ENCODE data around the gene NR2F1. TPM values are rescaled to one million over a fixed set of nuclear protein-coding genes. Genes with fewer than 3 reads are reported as not detected.

The NR2F1 gene
- total RNA-seq, 2 donors from 2014 or later, result 16.9 to 33.0 TPM

DNA sequence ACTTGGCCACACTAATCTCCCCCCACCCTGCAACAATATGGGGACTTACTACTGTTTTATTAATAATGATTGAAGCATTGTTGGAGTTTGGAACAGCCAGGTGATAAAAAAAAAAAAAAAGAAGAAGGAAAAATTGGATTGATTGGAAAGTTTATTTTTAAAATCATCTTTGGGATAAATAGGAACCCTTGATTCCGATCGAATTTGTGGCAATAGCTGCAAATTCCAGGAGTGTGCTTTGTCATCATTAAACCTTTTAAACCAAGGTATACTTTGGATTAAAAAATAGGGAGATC, 907 bp upstream of the NR2F1 start:
- Histone ChIP-seq H3K27ac (peak overlapping the region in 2 of 4 donors; percentile 35 to 48), H3K4me1 (peaks cover 45% of the 10 kb centered on the region), H3K36me3 (replicated peaks in 1 of 2; ENCODE audit: insufficient read depth in 1 of 2, low read depth in 2 of 2) (no peaks in the 10 kb centered on the region), H3K9me3 (no peaks in the 10 kb centered on the region), H3K27me3 (peaks cover 0 to 10% of the 10 kb centered on the region in 2 donors), H3K4me3 (no peak overlapping the region)
- TF ChIP-seq POLR2A (IDR thresholded peaks at IDR 0.05), result no peak
- TF ChIP-seq, protein P1, sequence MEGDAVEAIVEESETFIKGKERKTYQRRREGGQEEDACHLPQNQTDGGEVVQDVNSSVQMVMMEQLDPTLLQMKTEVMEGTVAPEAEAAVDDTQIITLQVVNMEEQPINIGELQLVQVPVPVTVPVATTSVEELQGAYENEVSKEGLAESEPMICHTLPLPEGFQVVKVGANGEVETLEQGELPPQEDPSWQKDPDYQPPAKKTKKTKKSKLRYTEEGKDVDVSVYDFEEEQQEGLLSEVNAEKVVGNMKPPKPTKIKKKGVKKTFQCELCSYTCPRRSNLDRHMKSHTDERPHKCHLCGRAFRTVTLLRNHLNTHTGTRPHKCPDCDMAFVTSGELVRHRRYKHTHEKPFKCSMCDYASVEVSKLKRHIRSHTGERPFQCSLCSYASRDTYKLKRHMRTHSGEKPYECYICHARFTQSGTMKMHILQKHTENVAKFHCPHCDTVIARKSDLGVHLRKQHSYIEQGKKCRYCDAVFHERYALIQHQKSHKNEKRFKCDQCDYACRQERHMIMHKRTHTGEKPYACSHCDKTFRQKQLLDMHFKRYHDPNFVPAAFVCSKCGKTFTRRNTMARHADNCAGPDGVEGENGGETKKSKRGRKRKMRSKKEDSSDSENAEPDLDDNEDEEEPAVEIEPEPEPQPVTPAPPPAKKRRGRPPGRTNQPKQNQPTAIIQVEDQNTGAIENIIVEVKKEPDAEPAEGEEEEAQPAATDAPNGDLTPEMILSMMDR (IDR thresholded peaks at IDR 0.05), result no peak
- 0 to 1% methylated on average over 2 of the region's 2 CpGs for WGBS, 2 donors
- no peak for DNase-seq
- intact Hi-C loops (cut with DNase I), result no loop called here
- ATAC-seq, result no peak

DNA sequence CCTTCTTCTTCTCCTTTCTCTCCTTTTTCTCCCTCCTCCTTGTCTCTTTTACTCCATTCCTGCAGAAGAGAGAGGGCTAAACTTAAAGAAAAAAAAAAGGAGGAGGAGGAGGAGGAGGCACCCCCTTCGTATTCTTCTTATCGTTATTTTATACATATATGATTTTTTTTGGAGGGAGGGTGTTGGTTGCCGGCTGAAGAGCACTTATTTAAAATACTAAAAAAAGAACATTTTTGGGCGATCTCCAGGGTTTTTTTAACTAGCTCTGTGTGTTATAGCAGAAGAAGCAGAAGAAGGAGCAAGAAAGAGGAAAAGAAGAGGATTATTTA, 381 bp downstream of the NR2F1 start:
- DNase-seq (no peak), ATAC-seq (no peak)
- Histone ChIP-seq H3K9me3 (no peaks in the 10 kb centered on the region), H3K4me1 (peaks cover 45% of the 10 kb centered on the region), H3K27ac (peak overlapping the region in 3 of 4 donors; percentile 50 to 66 (median 63)), H3K27me3 (peaks cover 0 to 10% of the 10 kb centered on the region in 2 donors), H3K36me3 (replicated peaks in 1 of 2; ENCODE audit: insufficient read depth in 1 of 2, low read depth in 2 of 2) (no peaks in the 10 kb centered on the region), H3K4me3 (peak overlapping the region; percentile 14 to 19)
- WGBS, 2 donors, result 1 to 3% methylated on average over 4 of the region's 4 CpGs
- intact Hi-C loops (cut with DNase I), result no loop called here
- TF ChIP-seq, protein P1 (IDR thresholded peaks at IDR 0.05), result peak in 1 of 7 experiments; percentile 3
- no peak for TF ChIP-seq POLR2A (IDR thresholded peaks at IDR 0.05)

DNA sequence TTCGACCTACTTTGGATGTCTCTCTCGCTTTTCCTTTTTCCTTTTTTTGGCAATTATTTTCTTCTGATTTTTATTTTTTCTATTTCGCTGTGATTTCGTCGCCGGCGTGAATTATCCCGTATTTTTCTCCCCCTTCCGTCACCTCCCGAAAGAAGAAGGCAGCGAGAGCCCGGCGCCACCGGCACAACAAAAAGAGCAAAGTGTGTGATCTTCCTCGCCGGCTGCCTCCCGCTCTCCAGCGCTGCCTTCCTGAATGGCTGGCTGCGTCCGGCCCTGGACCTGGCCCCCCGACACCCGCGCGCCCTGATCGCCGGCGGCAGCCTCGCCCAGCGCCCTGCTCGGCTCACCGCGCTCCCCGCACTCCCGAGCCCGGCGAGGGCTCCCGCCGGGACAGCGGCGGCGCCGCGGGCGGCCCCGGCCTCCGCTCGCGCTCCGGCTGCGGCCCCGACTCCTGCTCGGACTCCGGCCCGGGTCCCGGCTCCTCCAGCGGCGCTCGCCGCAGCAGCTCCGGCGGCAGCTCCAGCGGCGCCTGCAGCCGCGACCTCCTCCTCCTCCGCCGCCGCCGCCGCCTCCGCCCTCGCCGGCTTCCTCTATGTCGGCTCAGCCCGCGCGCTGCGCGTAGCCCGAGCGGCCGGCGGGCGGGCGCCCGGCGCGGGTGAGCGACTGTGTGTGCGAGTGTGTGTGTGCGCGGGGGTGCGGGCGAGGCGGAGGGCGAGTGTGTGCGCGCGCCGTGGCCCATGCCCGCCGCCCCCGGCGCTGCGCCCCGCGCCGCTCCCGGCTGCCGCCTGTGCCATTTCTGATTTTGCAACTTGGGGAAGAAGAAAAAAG, 960 bp downstream of the NR2F1 start:
- intact Hi-C loops (cut with DNase I), result no loop called here
- DNase-seq, result peak in 3 of 4 donors; percentile 54 to 60 (median 57)
- peaks cover 44% of the 10 kb centered on the region for H3K4me1 ChIP-seq
- peak; percentile 34 for ATAC-seq
- peak overlapping the region in 3 of 4 donors; percentile 50 to 66 (median 63) for H3K27ac ChIP-seq
- H3K4me3 ChIP-seq, result peak overlapping the region in 1 of 2 donors; percentile 32
- no peaks in the 10 kb centered on the region for H3K36me3 ChIP-seq (replicated peaks in 1 of 2; ENCODE audit: insufficient read depth in 1 of 2, low read depth in 2 of 2)
- no peak for TF ChIP-seq POLR2A (IDR thresholded peaks at IDR 0.05)
- peaks cover 0 to 6% of the 10 kb centered on the region in 2 donors for H3K27me3 ChIP-seq
- WGBS, 2 donors, result 1% methylated on average over 36 to 104 of the region's 110 CpGs
- H3K9me3 ChIP-seq, result no peaks in the 10 kb centered on the region

DNA sequence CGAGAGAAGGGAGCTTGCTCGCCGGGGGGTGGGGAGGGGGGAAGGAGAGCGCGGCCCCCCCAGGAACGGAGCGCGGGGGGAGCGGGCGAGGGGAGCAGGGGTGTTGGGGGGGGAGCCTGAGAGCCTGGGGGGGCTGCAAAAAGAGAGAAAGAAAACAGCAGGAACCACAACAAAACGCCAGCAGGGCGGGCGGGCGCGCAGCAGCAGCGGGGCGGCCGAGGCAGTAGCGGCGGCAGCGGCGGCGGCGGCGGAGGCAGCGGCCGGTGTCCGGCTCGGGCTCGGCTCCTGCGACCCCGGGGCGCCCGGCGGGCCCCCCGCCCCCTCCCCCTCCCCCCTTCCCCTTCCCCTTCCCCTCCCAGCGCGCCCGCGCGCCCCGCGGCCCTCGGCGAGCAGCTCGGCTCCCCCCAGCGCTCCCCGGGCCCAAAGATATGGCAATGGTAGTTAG, 1.6 kb downstream of the NR2F1 start:
- WGBS, 2 donors, result 1% methylated on average over 17 to 36 of the region's 48 CpGs
- no peaks in the 10 kb centered on the region for H3K9me3 ChIP-seq
- peaks cover 38% of the 10 kb centered on the region for H3K4me1 ChIP-seq
- intact Hi-C loops (cut with DNase I), result no loop called here
- H3K27ac ChIP-seq, result peak overlapping the region in 3 of 4 donors; percentile 50 to 66 (median 63)
- TF ChIP-seq, protein P1 (IDR thresholded peaks at IDR 0.05), result no peak
- no peak for TF ChIP-seq POLR2A (IDR thresholded peaks at IDR 0.05)
- H3K4me3 ChIP-seq, result peak overlapping the region in 1 of 2 donors; percentile 32
- ATAC-seq (no peak), DNase-seq (peak in 1 of 4 donors; percentile 39)
- H3K36me3 ChIP-seq (replicated peaks in 1 of 2; ENCODE audit: insufficient read depth in 1 of 2, low read depth in 2 of 2), result no peaks in the 10 kb centered on the region
- peaks cover 0 to 4% of the 10 kb centered on the region in 2 donors for H3K27me3 ChIP-seq

DNA sequence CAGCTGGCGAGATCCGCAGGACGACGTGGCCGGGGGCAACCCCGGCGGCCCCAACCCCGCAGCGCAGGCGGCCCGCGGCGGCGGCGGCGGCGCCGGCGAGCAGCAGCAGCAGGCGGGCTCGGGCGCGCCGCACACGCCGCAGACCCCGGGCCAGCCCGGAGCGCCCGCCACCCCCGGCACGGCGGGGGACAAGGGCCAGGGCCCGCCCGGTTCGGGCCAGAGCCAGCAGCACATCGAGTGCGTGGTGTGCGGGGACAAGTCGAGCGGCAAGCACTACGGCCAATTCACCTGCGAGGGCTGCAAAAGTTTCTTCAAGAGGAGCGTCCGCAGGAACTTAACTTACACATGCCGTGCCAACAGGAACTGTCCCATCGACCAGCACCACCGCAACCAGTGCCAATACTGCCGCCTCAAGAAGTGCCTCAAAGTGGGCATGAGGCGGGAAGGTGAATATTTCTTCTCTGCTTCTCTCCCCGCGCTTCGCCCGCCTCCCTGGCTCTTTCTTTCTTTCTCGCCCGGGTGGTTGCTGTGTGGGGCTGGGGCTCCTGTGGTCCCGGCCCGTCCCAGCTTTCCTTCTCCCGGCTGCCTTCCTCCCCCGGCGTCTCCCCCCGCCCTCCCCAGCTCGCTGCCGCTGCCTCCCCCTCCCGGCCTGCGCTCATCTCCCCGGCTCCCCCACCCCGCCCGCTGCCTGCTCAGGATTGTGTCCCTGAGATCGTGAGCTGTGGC, 2.2 kb downstream of the NR2F1 start:
- intact Hi-C loops (cut with DNase I), result no loop called here
- ATAC-seq (peak; percentile 8), DNase-seq (peak in 3 of 4 donors; percentile 52 to 57 (median 52))
- Histone ChIP-seq H3K27me3 (peaks cover 0 to 4% of the 10 kb centered on the region in 2 donors), H3K36me3 (replicated peaks in 1 of 2; ENCODE audit: insufficient read depth in 1 of 2, low read depth in 2 of 2) (no peaks in the 10 kb centered on the region), H3K27ac (peak overlapping the region in 3 of 4 donors; percentile 9 to 40 (median 21)), H3K4me3 (peak overlapping the region; percentile 16 to 27), H3K9me3 (no peaks in the 10 kb centered on the region), H3K4me1 (peaks cover 32% of the 10 kb centered on the region)
- 1 to 2% methylated on average over 23 to 70 of the region's 70 CpGs for WGBS, 2 donors
- peak in 2 of 3 donors; percentile 32 to 57 for TF ChIP-seq POLR2A (IDR thresholded peaks at IDR 0.05)
- TF ChIP-seq, protein P1 (IDR thresholded peaks at IDR 0.05), result no peak
